SK-N-SH (cell line): ENCODE data around the gene PIK3CA. TPM values are rescaled to one million over a fixed set of nuclear protein-coding genes. Genes with fewer than 3 reads are reported as not detected.

Source experiments
- CTCF ChIA-PET: fragments of 300-600, 350-600 bp; formaldehyde crosslinking; extraction: SDS; loops from one replicate; lab custom pipeline; 2021; lab: Yijun Ruan, JAX
- POLR2A ChIA-PET: fragments of 350-600 bp; sonication (Branson Sonifier 250); formaldehyde crosslinking; extraction: SDS; loops from one replicate; lab custom pipeline; 2020; ENCODE audit warnings: antibody characterized with exemption, inconsistent platforms; lab: Yijun Ruan, JAX
- DNase-seq: peaks from one replicate; pipeline ENCODE4 v3.0.0; 2012
- H2AFZ ChIP-seq: fragments of 200-600 bp; sonication (generic); 2 replicates; pipeline ENCODE4 v1.8.1; 2016; ENCODE audit warnings: antibody characterized with exemption, mild to moderate bottlenecking, low read depth
- H3F3A ChIP-seq: fragments of 200-600 bp; sonication (generic); replicated peaks from 2 replicates; pipeline ENCODE3; 2016; ENCODE audit warnings: antibody characterized with exemption, mild to moderate bottlenecking; ENCODE audit not compliant: insufficient read depth
- H3K27ac ChIP-seq, 2 experiments: fragments of 200-500 bp in 1 of 2; fragments of 200-600 bp in 1 of 2; sonication (Bioruptor generic) in 1 of 2; sonication (generic), shearing (Covaris generic) in 1 of 2; 2 replicates each; pipeline versions ENCODE4 v1.5.1 to v1.6.1; 2014 to 2016; ENCODE audit warnings: low read depth in 2 of 2, inconsistent platforms in 1 of 2, low read length in 1 of 2, mild to moderate bottlenecking in 1 of 2, mixed read lengths in 1 of 2
- H3K27me3 ChIP-seq: fragments of 200-600 bp; sonication (generic), shearing (Covaris generic); 2 replicates; pipeline ENCODE4 v1.6.1; 2016; ENCODE audit warnings: mixed run types; ENCODE audit not compliant: insufficient read depth
- H3K36me3 ChIP-seq, 2 experiments: fragments of 200-500 bp in 1 of 2; fragments of 200-600 bp in 1 of 2; sonication (Bioruptor generic) in 1 of 2; sonication (generic) in 1 of 2; replicated peaks in 1 of 2; 2 replicates each; pipeline versions ENCODE3 to v1.5.1; 2014 to 2016; ENCODE audit warnings: low read length in 1 of 2, mild to moderate bottlenecking in 1 of 2; ENCODE audit not compliant: insufficient read depth in 2 of 2, control insufficient read depth in 1 of 2
- H3K4me1 ChIP-seq, 2 experiments: fragments of 200-500 bp in 1 of 2; fragments of 200-600 bp in 1 of 2; sonication (Bioruptor generic) in 1 of 2; sonication (generic), shearing (Covaris generic) in 1 of 2; 2 replicates each; pipeline versions ENCODE4 v1.5.1 to v1.6.1; 2014 to 2016; ENCODE audit warnings: low read depth in 1 of 2, low read length in 1 of 2, mixed run types in 1 of 2; ENCODE audit not compliant: insufficient read depth in 2 of 2, control insufficient read depth in 1 of 2
- H3K4me2 ChIP-seq: fragments of 200-600 bp; sonication (generic), shearing (Covaris generic); 2 replicates; pipeline ENCODE4 v1.6.1; 2017; ENCODE audit warnings: mixed run types
- H3K4me3 ChIP-seq, 2 experiments: fragments of 200-500 bp in 1 of 2; fragments of 200-600 bp in 1 of 2; sonication (Bioruptor generic) in 1 of 2; sonication (generic), shearing (Covaris generic) in 1 of 2; 2 replicates each; pipeline versions ENCODE4 v1.5.1 to v1.8.1; 2014 to 2016; ENCODE audit warnings: low read depth in 2 of 2, inconsistent platforms in 1 of 2, low read length in 1 of 2, mild to moderate bottlenecking in 1 of 2, mixed read lengths in 1 of 2, moderate library complexity in 1 of 2
- H3K79me2 ChIP-seq: fragments of 200-600 bp; sonication (generic); 2 replicates; pipeline ENCODE4 v1.8.1; 2017; ENCODE audit warnings: mild to moderate bottlenecking; ENCODE audit not compliant: insufficient read depth
- H3K9ac ChIP-seq: fragments of 200-600 bp; sonication (generic); 2 replicates; pipeline ENCODE4 v1.6.1; 2017; ENCODE audit warnings: mixed run types
- H3K9me2 ChIP-seq: fragments of 200-600 bp; sonication (generic); 2 replicates; pipeline ENCODE4 v1.6.1; 2017; ENCODE audit warnings: mixed run types
- H3K9me3 ChIP-seq: fragments of 200-600 bp; sonication (generic); 2 replicates; pipeline ENCODE4 v1.6.1; 2017; ENCODE audit warnings: mixed run types, mild to moderate bottlenecking, moderate library complexity
- H4K20me1 ChIP-seq: fragments of 200-600 bp; sonication (generic); 2 replicates; pipeline ENCODE4 v1.6.1; 2017; ENCODE audit warnings: mild to moderate bottlenecking, mixed run types; ENCODE audit not compliant: insufficient read depth
- EP300 ChIP-seq, 2 experiments: IDR thresholded peaks; 2 replicates each; pipeline versions ENCODE4 v1.4.0 to v1.6.1; 2012; ENCODE audit warnings: borderline replicate concordance in 1 of 2, low read depth in 1 of 2, low read length in 1 of 2
- EZH2phosphoT487 ChIP-seq: fragments of 200-600 bp; sonication (generic); IDR thresholded peaks from 2 replicates; pipeline ENCODE4 v1.6.1; 2017; ENCODE audit warnings: low read depth, mixed run types, mild to moderate bottlenecking, antibody characterized with exemption, moderate library complexity, borderline replicate concordance
- FOXM1 ChIP-seq: IDR thresholded peaks from 2 replicates; pipeline ENCODE4 v1.4.0; 2012; ENCODE audit warnings: low read depth, mild to moderate bottlenecking
- MEF2A ChIP-seq: IDR thresholded peaks from 2 replicates; pipeline ENCODE4 v1.4.0; 2012; ENCODE audit warnings: low read depth, borderline replicate concordance
- MXI1 ChIP-seq: IDR thresholded peaks from 2 replicates; pipeline ENCODE4 v1.6.1; 2012; ENCODE audit warnings: mild to moderate bottlenecking, low read depth, low read length, improper control_type of control experiment
- NFIC ChIP-seq: IDR thresholded peaks from 2 replicates; pipeline ENCODE4 v1.4.0; 2012; ENCODE audit warnings: borderline replicate concordance
- NRF1 ChIP-seq: IDR thresholded peaks from 2 replicates; pipeline ENCODE4 v1.6.1; 2012; ENCODE audit warnings: low read depth, mild to moderate bottlenecking, low read length
- RAD21 ChIP-seq: IDR thresholded peaks from 2 replicates; pipeline ENCODE4 v1.6.1; 2012; ENCODE audit warnings: mild to moderate bottlenecking, low read length
- REST ChIP-seq: IDR thresholded peaks from 2 replicates; pipeline ENCODE4 v1.6.1; 2012; ENCODE audit warnings: mild to moderate bottlenecking, low read depth, low read length, moderate library complexity
- RFX5 ChIP-seq: IDR thresholded peaks from 2 replicates; pipeline ENCODE4 v1.6.1; 2012; ENCODE audit warnings: mild to moderate bottlenecking, improper control_type of control experiment, low read length
- RXRA ChIP-seq: IDR thresholded peaks from 2 replicates; pipeline ENCODE4 v1.4.0; 2012; ENCODE audit warnings: low read depth, mild to moderate bottlenecking, borderline replicate concordance
- TEAD4 ChIP-seq: IDR thresholded peaks from 2 replicates; pipeline ENCODE4 v1.4.0; 2012; ENCODE audit warnings: mild to moderate bottlenecking, borderline replicate concordance; ENCODE audit not compliant: insufficient read depth
- WGBS: methylation state at CpG from one replicate; pipeline ENCODE4 v1.1.6; 2017; ENCODE audit warnings: low lambda C conversion rate; 5-methylcytosine and 5-hydroxymethylcytosine counted together
- polyA plus RNA-seq, 3 experiments: library from polyadenylated mRNA; depleted of rRNA; stranded (reverse); fragments of >200 nt; gene quantifications; 2 replicates each; pipeline ENCODE4 v1.2.3, GENCODE V29; 2012

Gene PIK3CA
- polyA plus RNA-seq, 1 of the 3 experiments (the other 2 are of a cell fraction): 3.2 TPM

GRCh38 chr3:179133575-179133974 lies 14.6 kb upstream of the PIK3CA start:
- no peaks in the 10 kb centered on the region for H3K4me1 ChIP-seq
- no peak overlapping the region for H3K9ac ChIP-seq
- CTCF ChIA-PET: no interaction called here
- H3K9me3 ChIP-seq: no peaks in the 10 kb centered on the region
- no peak overlapping the region for H3K27ac ChIP-seq
- no peaks in the 10 kb centered on the region for H3K27me3 ChIP-seq
- H2AFZ ChIP-seq: no peak overlapping the region
- H4K20me1 ChIP-seq: no peaks in the 10 kb centered on the region
- no peak overlapping the region for H3K4me3 ChIP-seq
- H3K36me3 ChIP-seq: no peaks in the 10 kb centered on the region
- 89% methylated on average over 1 of the region's 1 CpG for WGBS
- H3F3A ChIP-seq: no peaks in the 10 kb centered on the region
- TF ChIP-seq RAD21: no peak
- no peak for TF ChIP-seq MEF2A
- no peak for TF ChIP-seq MXI1
- TF ChIP-seq EZH2phosphoT487: no peak
- TF ChIP-seq EP300 (IDR thresholded peaks at IDR 0.05; ENCODE audit: borderline replicate concordance in 1 of 2, low read depth in 1 of 2, low read length in 1 of 2): no peak
- no peak for TF ChIP-seq NFIC
- TF ChIP-seq TEAD4: no peak
- TF ChIP-seq RFX5: no peak
- TF ChIP-seq REST: no peak
- TF ChIP-seq NRF1: no peak
- no peak for TF ChIP-seq RXRA
- no peak for DNase-seq
- POLR2A ChIA-PET: no interaction called here
- no peaks in the 10 kb centered on the region for H3K79me2 ChIP-seq
- H3K9me2 ChIP-seq: no peaks in the 10 kb centered on the region
- no peak overlapping the region for H3K4me2 ChIP-seq

GRCh38 chr3:179136195-179136594 lies 12.0 kb upstream of the PIK3CA start:
- Histone ChIP-seq H3K4me3 (no peak overlapping the region), H3K79me2 (no peaks in the 10 kb centered on the region), H3K4me2 (no peak overlapping the region), H3K27ac (no peak overlapping the region), H2AFZ (no peak overlapping the region; the same call in 1 of the 2 replicates), H3K9me3 (no peaks in the 10 kb centered on the region), H4K20me1 (no peaks in the 10 kb centered on the region), H3F3A (no peaks in the 10 kb centered on the region), H3K4me1 (no peaks in the 10 kb centered on the region), H3K27me3 (no peaks in the 10 kb centered on the region), H3K9me2 (no peaks in the 10 kb centered on the region), H3K9ac (no peak overlapping the region), H3K36me3 (no peaks in the 10 kb centered on the region)
- no peak for DNase-seq
- 38% methylated on average over 1 of the region's 1 CpG for WGBS
- no peak for TF ChIP-seq FOXM1
- CTCF ChIA-PET: interaction anchor here (0.8 to 2.1 kb wide), 3 partner anchors 12 to 185 kb away, joined by 4 to 7 read pairs (median 5); partner anchors contain the start of gene PIK3CA
- POLR2A ChIA-PET: interaction anchor here (1.3 kb wide), 1 partner anchor 13 kb away, joined by 4 read pairs; no protein-coding TSS in a partner anchor
